Prostate gland (tissue), 2 donors: ENCODE results near the gene ABCB1.

Experiments
- CTCF ChIP-seq, 4 experiments: fragments of 200-600 bp in 2 of 4; fragments of 450-650 bp in 2 of 4; sonication (generic) in 2 of 4; IDR thresholded peaks; 1 replicate in 3 of 4; 2 replicates in 1 of 4; pipeline ENCODE4 v1.5.1; 2016 to 2019; ENCODE audit warnings: antibody characterized with exemption in 4 of 4, mild to moderate bottlenecking in 2 of 4, moderate library complexity in 2 of 4
- POLR2A ChIP-seq: fragments of 450-650 bp; IDR thresholded peaks from one replicate; pipeline ENCODE4 v1.6.1; 2016; ENCODE audit warnings: antibody characterized with exemption, mild to moderate bottlenecking
- POLR2AphosphoS5 ChIP-seq: sonication (generic); formaldehyde crosslinking; IDR thresholded peaks from one replicate; pipeline ENCODE4 v1.6.1; 2017; ENCODE audit warnings: antibody characterized with exemption

GRCh38 chr7:87552351-87552900, 48.3 kb downstream of the ABCB1 start:
- TF ChIP-seq CTCF (IDR thresholded peaks at IDR 0.05) (no peak), POLR2A (no peak), POLR2AphosphoS5 (no peak)
